IMR-90 (cell line): Measurements from ENCODE around the gene RBMS2. TPM values are rescaled to one million over a fixed set of nuclear protein-coding genes. Genes with fewer than 3 reads are reported as not detected.
A peak's percentile ranks its signal among the peaks of the same experiment; 100 is the strongest.

ENCODE experiments used
- ATAC-seq: fragments of 200-7000 bp; cut with Tn5 transposase; 2 replicates; pipeline ENCODE4 v1.9.1; 2020; ENCODE audit warnings: low read depth, mild to moderate bottlenecking, moderate library complexity
- BruUV-seq: library from RNA; stranded (reverse); fragments of 400-500 nt; replicated peaks from 2 replicates; lab custom pipeline; 2021; lab: Mats Ljungman, UMichigan
- CTCF ChIA-PET: fragments of 300-600 bp; formaldehyde crosslinking; extraction: SDS; loops from one replicate; lab custom pipeline; 2021; ENCODE audit warnings: antibody characterized with exemption; lab: Yijun Ruan, JAX
- POLR2A ChIA-PET: fragments of 300-600 bp; sonication (Branson Sonifier 250); formaldehyde crosslinking; loops from one replicate; lab custom pipeline; 2022; ENCODE audit warnings: antibody characterized with exemption; ENCODE audit not compliant: unreplicated experiment; lab: Charles Lee
- DNase-seq: peaks from one replicate; pipeline ENCODE4 v3.0.0; 2013
- H2AFZ ChIP-seq: replicated peaks from 2 replicates; pipeline ENCODE3; 2013; ENCODE audit warnings: low read length, mild to moderate bottlenecking; ENCODE audit not compliant: poor library complexity
- H2AK5ac ChIP-seq: 2 replicates; pipeline ENCODE4 v1.6.1; 2013; ENCODE audit warnings: low read depth, low read length, inconsistent platforms
- H2AK9ac ChIP-seq: replicated peaks from 2 replicates; pipeline ENCODE3; 2013; ENCODE audit warnings: mild to moderate bottlenecking, low read depth, low read length, moderate library complexity; ENCODE audit not compliant: poor library complexity
- H2BK120ac ChIP-seq: 2 replicates; pipeline ENCODE4 v1.6.1; 2013; ENCODE audit warnings: low read depth, low read length, inconsistent platforms
- H2BK15ac ChIP-seq: 3 replicates; pipeline ENCODE4 v1.6.1; 2013; ENCODE audit warnings: low read depth, low read length, inconsistent platforms
- H2BK20ac ChIP-seq: 2 replicates; pipeline ENCODE4 v1.6.1; 2013; ENCODE audit warnings: low read depth, mild to moderate bottlenecking, inconsistent platforms, low read length, moderate library complexity
- H2BK5ac ChIP-seq: 2 replicates; pipeline ENCODE4 v1.6.1; 2013; ENCODE audit warnings: mild to moderate bottlenecking, low read depth, low read length, inconsistent platforms; ENCODE audit not compliant: poor library complexity, severe bottlenecking
- H3K14ac ChIP-seq: replicated peaks from 2 replicates; pipeline ENCODE4 v1.6.1; 2013; ENCODE audit warnings: low read depth, low read length, inconsistent platforms
- H3K18ac ChIP-seq: 2 replicates; pipeline ENCODE4 v1.6.1; 2013; ENCODE audit warnings: low read depth, low read length, control low read depth
- H3K23ac ChIP-seq: 2 replicates; pipeline ENCODE4 v1.6.1; 2013; ENCODE audit warnings: low read depth, low read length, inconsistent platforms
- H3K27ac ChIP-seq: 2 replicates; pipeline ENCODE4 v1.5.1; 2013; ENCODE audit warnings: mild to moderate bottlenecking, control low read depth, low read length; ENCODE audit not compliant: insufficient read depth
- H3K27me3 ChIP-seq: 2 replicates; pipeline ENCODE4 v1.6.1; 2013; ENCODE audit warnings: low read length; ENCODE audit not compliant: control insufficient read depth, insufficient read depth
- H3K36me3 ChIP-seq: 2 replicates; pipeline ENCODE4 v1.6.1; 2013; ENCODE audit warnings: low read length, mixed read lengths; ENCODE audit not compliant: control insufficient read depth, insufficient read depth
- H3K4ac ChIP-seq: 2 replicates; pipeline ENCODE4 v1.6.1; 2013; ENCODE audit warnings: low read depth, low read length, inconsistent platforms
- H3K4me1 ChIP-seq: 2 replicates; pipeline ENCODE4 v1.6.1; 2013; ENCODE audit warnings: low read length, mixed read lengths; ENCODE audit not compliant: control insufficient read depth, insufficient read depth
- H3K4me2 ChIP-seq: 2 replicates; pipeline ENCODE4 v1.6.1; 2013; ENCODE audit warnings: low read depth, mild to moderate bottlenecking, control low read depth, low read length, moderate library complexity
- H3K4me3 ChIP-seq: 2 replicates; pipeline ENCODE4 v1.5.1; 2013; ENCODE audit warnings: low read depth, mild to moderate bottlenecking, control low read depth, low read length, moderate library complexity; ENCODE audit not compliant: insufficient read depth
- H3K56ac ChIP-seq: 2 replicates; pipeline ENCODE4 v1.6.1; 2013; ENCODE audit warnings: low read length, inconsistent platforms; ENCODE audit not compliant: insufficient read depth; ENCODE audit errors: extremely low read depth
- H3K79me1 ChIP-seq, 2 experiments: 2 replicates each; pipeline ENCODE4 v1.6.1; 2013; ENCODE audit warnings: low read length in 2 of 2, inconsistent platforms in 1 of 2, low read depth in 1 of 2
- H3K9ac ChIP-seq: 2 replicates; pipeline ENCODE4 v1.6.1; 2013; ENCODE audit warnings: low read depth, low read length, control low read depth
- H3K9me1 ChIP-seq: 2 replicates; pipeline ENCODE4 v1.6.1; 2013; ENCODE audit warnings: low read length, inconsistent platforms; ENCODE audit not compliant: insufficient read depth
- H3K9me3 ChIP-seq: 2 replicates; pipeline ENCODE4 v1.6.1; 2013; ENCODE audit warnings: low read length; ENCODE audit not compliant: control insufficient read depth, insufficient read depth
- H4K20me1 ChIP-seq: 2 replicates; pipeline ENCODE4 v1.6.1; 2013; ENCODE audit warnings: low read length, inconsistent platforms; ENCODE audit not compliant: insufficient read depth
- H4K5ac ChIP-seq: 2 replicates; pipeline ENCODE4 v1.6.1; 2013; ENCODE audit warnings: mild to moderate bottlenecking, low read depth, low read length, control low read depth
- H4K8ac ChIP-seq, 2 experiments: 2 replicates each; pipeline ENCODE4 v1.6.1; 2013; ENCODE audit warnings: low read depth in 2 of 2, low read length in 2 of 2, control low read depth in 1 of 2, inconsistent platforms in 1 of 2
- H4K91ac ChIP-seq: 2 replicates; pipeline ENCODE4 v1.6.1; 2013; ENCODE audit warnings: low read depth, low read length, inconsistent platforms; ENCODE audit not compliant: insufficient read depth
- RAD21 ChIP-seq: IDR thresholded peaks from 2 replicates; pipeline ENCODE4 v1.6.1; 2012; ENCODE audit warnings: low read length, improper control_type of control experiment
- WGBS, 2 experiments: methylation state at CpG; one replicate each; pipeline versions ENCODE4 v1.1.5 to v1.1.7; 2013; ENCODE audit warnings: missing lambda C conversion rate in 2 of 2; ENCODE audit not compliant: insufficient read length in 1 of 2; ENCODE audit errors: extremely low coverage in 2 of 2; 5-methylcytosine and 5-hydroxymethylcytosine counted together
- dilution Hi-C: fragments of 300-500 bp; cut with HindIII; formaldehyde crosslinking; loops from one replicate; pipeline ENCODE4 v1.14.3; 2018; ENCODE audit warnings: low sequenced_read_pairs; ENCODE audit not compliant: unreplicated experiment
- in situ Hi-C: fragments of 300-500 bp; cut with MboI; formaldehyde crosslinking; loops from 3 replicates; pipeline ENCODE4 v1.14.3; 2019; ENCODE audit warnings: low sequenced_read_pairs, inconsistent platforms, mixed read lengths
- intact Hi-C: fragments of 100-400 bp; cut with micrococcal nuclease; formaldehyde crosslinking; loops from 2 replicates; pipeline ENCODE4 v1.10.0; 2022
- polyA plus RNA-seq, 3 experiments: library from polyadenylated mRNA; depleted of rRNA; stranded (reverse); fragments of >200 nt; gene quantifications; 2 replicates each; pipeline ENCODE4 v1.2.3, GENCODE V29; 2012; ENCODE audit warnings: low replicate concordance in 1 of 3
- total RNA-seq: library from RNA; depleted of rRNA; stranded (reverse); fragments of >200 nt; gene quantifications from 2 replicates; pipeline ENCODE4 v1.2.3, GENCODE V29; 2012

The RBMS2 gene
- total and polyA plus RNA-seq, 2 of the 4 experiments (the other 2 are of a cell fraction), result 38.0 to 43.6 TPM

DNA sequence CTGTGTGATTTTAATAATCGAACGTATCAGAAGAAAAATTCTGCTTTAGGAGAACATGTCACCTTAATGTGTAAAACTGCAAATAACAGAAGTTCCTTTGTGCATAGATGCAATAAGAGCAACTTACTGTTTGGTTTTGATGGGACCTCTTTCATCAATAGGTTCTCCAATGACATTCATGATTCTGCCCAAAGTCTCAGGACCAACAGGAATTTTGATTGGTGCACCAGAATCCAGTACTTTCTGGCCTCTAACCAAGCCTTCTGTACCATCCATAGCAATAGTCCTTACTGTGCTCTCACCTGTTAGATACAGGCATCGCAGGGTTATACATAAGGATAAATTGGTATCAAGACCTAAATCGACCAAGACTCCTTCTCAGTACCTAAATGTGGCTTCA lies 123.0 kb downstream of the RBMS2 start:
- dilution Hi-C loops (no loop called here), in situ Hi-C loops (no loop called here), intact Hi-C loops (loop anchor here (1.0 to 10.0 kb wide), 2 partner anchors 42 to 360 kb away; partner anchors contain the start of gene ZBTB39)
- no TSS peak for BruUV-seq
- Histone ChIP-seq H2BK120ac (no peak overlapping the region), H3K36me3 (peaks cover 32% of the 10 kb centered on the region), H3K4me2 (peak overlapping the region; percentile 97), H3K14ac (peak overlapping the region; percentile 90), H3K23ac (peak overlapping the region; percentile 80), H2BK20ac (no peak overlapping the region), H3K18ac (no peak overlapping the region), H4K5ac (no peak overlapping the region), H2BK15ac (no peak overlapping the region), H3K56ac (no peak overlapping the region), H3K9me1 (no peaks in the 10 kb centered on the region; the same call in 1 of the 2 replicates), H3K79me1 (peaks cover 14 to 31% of the 10 kb centered on the region in 2 experiments; a peak in 3 of 4 replicates), H3K4me1 (no peaks in the 10 kb centered on the region), H2AK5ac (no peak overlapping the region), H4K8ac (no peak overlapping the region), H4K20me1 (peaks cover 34% of the 10 kb centered on the region), H2AK9ac (no peak overlapping the region), H2BK5ac (peak overlapping the region; percentile 68), H3K4ac (no peak overlapping the region), H3K9ac (peak overlapping the region; percentile 87), H3K4me3 (peak overlapping the region; percentile 74), H3K27me3 (no peaks in the 10 kb centered on the region), H2AFZ (no peak overlapping the region), H3K27ac (no peak overlapping the region), H3K9me3 (no peaks in the 10 kb centered on the region), H4K91ac (no peak overlapping the region)
- no CpG with 5 or more reads among the region's 4 CpGs for WGBS, 2 experiments
- ChIA-PET CTCF (interaction anchor here (3.7 kb wide), 1 partner anchor 8 kb away, joined by 11 read pairs; no protein-coding TSS in a partner anchor), POLR2A (no interaction called here)
- TF ChIP-seq RAD21, result no peak
- DNase-seq (no peak), ATAC-seq (no peak)
